Glomerular endothelial cell (primary cell): ENCODE results near the gene PI4KA. TPM values are rescaled to one million over a fixed set of nuclear protein-coding genes. Genes with fewer than 3 reads are reported as not detected.

ENCODE experiments used
- DNase-seq: peaks from one replicate; pipeline ENCODE4 v3.0.0-alpha.2; 2011; ENCODE audit warnings: low read depth, low spot score; ENCODE audit errors: extremely low read depth
- total RNA-seq: library from RNA; depleted of rRNA; stranded (reverse); fragments of >200 nt; gene quantifications from 2 replicates; pipeline ENCODE4 v1.2.3, GENCODE V29; 2015

Gene PI4KA
- total RNA-seq, 1 donor from 2014 or later, result 62.8 TPM

DNA sequence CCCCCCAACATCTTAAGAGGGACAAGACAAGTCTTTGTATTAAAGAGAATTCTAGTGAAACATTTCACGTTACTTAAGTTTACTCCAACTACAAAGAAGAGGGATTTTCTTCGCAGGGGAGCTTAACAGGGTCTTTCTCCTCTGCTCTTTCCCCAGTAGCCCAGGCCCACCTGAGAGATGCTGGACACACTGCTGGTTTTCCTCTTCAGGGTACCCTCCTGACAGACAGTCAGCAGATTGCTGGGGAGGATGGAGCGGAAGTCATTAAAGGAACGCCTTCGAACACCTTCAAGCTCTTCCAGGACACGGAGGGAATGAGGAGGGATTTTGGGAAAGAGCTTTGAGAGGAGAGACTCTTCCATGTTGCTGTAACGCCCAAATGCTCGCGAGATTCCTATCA is 39.1 kb downstream of the PI4KA start:
- DNase-seq, result no peak

DNA sequence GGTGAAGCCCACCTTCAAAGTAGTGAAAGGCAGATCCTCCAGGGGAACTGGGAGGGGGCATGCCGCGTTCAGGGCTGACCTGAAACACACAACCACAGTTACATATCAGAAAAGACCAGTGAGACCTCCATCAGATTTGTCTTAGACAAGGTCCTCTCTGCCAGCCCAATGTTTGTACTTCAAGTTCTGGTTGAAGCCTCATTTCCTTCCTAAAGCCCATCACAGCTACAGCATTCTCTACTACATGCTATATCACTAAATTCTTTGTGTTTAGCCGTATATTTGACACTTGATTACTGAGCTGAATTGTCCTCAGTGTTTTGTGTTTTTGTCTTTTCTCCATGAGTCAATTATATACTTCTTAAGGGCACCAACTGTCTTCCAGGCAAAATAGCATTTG is 40.1 kb downstream of the PI4KA start:
- no peak for DNase-seq

DNA sequence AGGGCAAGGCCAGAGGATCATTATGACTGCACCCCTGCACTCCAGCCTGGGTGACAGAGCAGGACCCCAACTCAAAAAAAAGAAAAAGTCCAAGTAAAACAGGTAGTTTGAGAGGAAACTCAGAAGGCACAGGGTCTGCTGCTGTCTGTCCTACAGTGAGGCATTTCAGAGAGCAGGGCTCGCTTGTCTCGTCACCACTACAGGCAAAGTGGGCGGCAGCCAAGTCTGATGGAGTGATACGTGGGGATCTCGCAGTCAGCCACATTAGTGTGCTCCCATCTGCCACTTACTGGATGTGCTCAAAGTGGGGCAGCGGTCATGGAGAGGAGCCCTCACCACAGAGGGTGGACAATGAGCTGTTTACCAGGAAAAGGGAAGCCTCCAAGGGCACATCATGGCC is 42.1 kb downstream of the PI4KA start:
- no peak for DNase-seq

GRCh38 chr22:20815477-20816050 is 43.0 kb downstream of the PI4KA start:
- DNase-seq, result no peak

GRCh38 chr22:20814221-20814808 is 44.3 kb downstream of the PI4KA start:
- no peak for DNase-seq

DNA sequence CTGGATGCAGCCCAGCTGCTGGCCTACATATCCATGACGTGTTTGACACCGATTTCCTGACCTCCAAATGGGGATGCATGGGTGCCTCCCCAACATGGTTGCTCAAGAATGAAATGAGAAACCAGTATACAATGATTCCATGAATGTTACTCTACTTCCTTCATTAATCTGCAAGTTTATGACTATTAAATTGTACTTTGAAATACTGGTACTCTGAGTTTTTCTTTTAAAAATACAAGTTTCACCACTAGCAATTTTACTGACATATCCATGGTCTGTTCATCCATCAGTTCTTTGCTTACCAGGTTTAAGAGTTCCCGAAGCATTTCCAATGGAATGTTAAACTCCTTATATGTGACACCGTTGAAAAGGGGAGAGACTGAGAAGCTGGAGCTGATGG is 45.6 kb downstream of the PI4KA start:
- no peak for DNase-seq

GRCh38 chr22:20811971-20812660 is 46.5 kb downstream of the PI4KA start:
- DNase-seq, result no peak

GRCh38 chr22:20811171-20811570 is 47.4 kb downstream of the PI4KA start:
- DNase-seq, result no peak

DNA sequence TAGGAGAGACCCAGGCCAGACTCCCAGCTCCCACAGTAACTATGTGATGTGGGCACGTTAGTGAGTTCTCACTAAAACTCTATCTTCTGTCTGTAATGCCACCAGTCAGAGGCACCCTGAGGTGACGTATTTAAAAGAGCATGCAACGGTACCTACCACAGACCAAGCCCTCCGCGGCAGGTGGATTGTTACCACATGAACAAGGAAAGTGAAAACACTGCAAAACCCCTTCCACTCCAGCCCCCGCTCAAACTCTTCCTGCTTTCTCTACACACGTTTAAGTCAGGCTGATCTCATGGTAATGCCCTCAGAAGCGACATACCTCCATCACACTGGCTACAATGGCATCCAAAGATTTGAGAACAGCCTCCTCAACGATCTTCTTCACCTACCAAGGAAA is 48.0 kb downstream of the PI4KA start:
- DNase-seq, result no peak

GRCh38 chr22:20809538-20810185 is 48.9 kb downstream of the PI4KA start:
- no peak for DNase-seq

GRCh38 chr22:20808844-20809243 is 49.8 kb downstream of the PI4KA start:
- DNase-seq, result no peak

- no peak for DNase-seq
Observed at GRCh38 chr22:20807315-20807752, 51.3 kb downstream of the PI4KA start.

DNA sequence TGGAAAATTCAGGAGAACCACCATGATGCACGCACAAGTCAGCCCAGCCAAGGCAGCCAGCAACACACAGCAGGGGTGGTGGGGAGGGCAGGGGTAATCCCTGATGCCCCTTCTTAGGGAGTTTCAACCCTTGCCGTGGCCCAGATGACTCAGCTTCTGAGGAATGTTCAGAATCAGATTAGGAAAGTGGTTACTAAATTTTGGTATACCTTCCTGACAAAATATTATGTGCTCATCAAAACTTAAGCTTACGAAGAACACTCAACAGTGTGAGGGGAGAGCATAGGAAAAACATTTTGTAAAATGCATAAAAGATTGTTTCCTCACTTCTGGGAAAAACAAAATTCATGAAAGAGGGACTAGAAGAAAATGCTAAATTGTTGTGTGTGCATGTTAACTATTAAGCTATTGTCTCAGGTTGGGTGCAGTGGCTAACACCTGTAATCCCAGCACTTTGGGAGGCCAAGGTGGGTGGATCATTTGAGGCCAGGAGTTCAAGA is 52.6 kb downstream of the PI4KA start:
- DNase-seq, result no peak

DNA sequence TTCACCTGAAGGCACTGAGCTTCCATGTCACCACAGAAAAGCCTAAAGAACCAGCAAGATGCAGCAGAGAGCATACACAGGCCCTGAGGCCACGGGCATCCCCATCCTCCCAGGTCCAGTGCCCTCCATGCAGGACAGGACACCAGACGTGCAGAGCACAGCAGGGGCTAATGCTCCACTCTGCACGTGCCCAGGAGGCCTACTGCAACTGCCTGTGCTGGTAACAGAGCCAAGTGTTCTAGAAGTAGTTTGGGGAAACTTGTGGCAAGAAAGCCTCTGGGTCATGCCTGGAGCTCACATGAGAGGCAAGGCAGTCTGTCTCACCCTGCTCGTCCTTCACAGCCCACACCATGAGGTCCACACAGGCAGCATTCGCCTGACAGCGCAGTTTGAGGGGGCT is 54.0 kb downstream of the PI4KA start:
- DNase-seq, result no peak

DNA sequence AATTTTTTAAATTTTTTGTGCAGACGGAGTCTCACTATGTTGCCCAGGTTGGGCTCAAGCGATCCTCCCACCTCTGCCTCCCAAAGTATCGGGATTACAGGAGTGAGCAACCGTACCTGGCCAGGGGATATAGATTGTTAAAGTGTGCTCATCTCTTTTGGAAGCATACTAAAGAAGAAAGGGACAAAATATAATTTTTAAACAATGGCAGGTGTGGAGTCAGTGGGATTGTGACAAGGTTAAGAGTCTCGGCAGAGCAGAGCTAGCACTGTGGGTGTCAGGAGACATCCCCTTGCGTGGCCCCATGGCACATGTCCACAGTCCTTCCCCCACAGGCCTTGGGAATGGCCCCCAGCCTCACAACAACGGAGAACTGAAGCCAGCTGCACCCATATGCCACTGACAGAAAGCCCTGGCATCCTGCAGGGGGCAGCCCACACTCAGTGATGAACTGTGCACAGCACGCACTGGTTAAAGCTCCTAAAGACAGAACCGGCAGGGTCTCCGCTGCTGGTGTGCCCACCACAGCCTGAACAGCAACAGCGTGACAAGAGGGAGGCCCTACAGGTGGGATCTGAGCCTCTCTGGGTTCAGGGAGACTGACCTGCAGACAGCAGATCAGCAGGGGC is 54.8 kb downstream of the PI4KA start:
- DNase-seq, result no peak

- DNase-seq, result no peak
Observed at GRCh38 chr22:20802922-20803553, 55.6 kb downstream of the PI4KA start.

DNA sequence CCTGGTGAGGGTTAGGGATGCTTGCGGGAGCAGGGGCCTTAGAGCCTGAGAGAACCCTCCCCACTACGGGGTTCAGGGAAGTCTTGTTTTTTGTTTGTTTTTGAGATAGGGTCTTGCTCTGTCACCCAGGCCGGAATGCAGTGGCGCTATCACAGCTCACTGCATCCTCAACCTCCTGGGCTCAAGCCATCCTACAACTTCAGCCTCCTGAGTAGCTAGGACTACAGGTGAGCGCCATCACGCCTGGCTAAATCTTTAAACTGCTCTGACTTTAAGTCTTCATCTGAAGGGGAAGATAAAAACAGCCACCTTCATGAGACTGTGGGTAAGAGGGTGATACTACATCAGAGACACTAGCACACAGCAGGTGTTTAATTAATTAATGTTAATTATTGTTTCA is 56.2 kb downstream of the PI4KA start:
- no peak for DNase-seq

GRCh38 chr22:20799449-20799848 is 59.2 kb downstream of the PI4KA start:
- DNase-seq, result no peak

DNA sequence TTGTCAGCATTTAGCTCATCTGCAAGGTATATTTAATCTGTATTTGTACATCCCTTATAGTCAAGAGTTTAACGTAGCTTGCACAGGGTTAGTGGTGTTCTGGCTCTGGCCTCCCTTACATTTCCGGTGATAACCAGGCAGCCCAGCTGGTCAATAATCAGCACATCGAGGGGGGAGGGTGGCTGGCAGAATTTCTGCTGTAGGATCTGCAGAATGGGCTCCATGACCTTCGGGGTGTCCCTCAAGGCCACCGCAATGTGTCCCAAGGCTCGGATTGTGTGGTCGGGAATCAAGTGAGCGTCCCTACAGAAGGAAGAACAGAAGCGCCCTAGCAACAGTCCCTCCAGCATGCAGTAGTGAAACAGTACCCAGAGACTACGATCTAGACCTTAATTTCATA is 59.6 kb downstream of the PI4KA start:
- no peak for DNase-seq

DNA sequence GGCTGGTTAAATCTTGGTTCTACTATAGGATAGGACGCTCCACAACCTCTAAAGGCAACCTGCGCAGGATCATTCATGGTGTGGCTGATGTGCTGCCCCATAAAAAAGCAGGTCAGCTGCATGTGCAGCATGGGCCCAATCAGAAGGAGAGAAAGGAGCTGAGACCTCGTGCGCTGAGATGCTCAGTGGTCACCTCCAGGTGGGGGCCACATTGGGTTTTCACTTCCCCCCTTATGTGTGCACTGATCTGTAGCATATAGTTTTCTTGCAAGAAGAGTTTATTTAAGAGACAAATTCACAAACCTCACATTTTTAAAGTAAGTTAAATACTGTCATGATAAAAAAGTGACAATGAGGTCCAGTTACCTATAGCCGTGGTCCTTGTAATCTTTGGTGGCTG is 60.4 kb downstream of the PI4KA start:
- DNase-seq, result no peak

DNA sequence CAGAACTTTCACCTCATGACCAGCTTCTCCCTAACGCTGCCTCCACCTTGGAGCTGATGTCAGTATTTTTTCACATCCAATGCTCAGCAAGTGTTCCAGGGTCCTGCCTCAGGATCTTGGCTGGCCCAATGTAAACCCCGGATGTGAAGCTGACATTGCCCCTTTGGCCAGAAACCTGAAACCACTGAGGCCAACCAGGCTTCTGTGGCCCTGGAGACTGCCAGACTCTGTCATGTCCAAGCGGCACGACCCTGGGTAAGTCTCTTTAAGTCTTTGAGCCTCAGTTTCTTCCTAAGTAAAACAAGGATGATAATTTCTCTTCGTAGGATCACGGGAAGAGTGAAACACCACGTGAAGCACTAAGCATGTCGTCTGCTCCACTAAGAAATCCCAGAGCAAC is 61.9 kb downstream of the PI4KA start:
- no peak for DNase-seq
